ENCODE measurements around the gene LIN7A.
"Not testable (repeated sequence)": the region's sequence is repeated elsewhere in the genome, so short reads cannot be mapped to it uniquely, and the experiment has no call there.

Gene LIN7A

DNA sequence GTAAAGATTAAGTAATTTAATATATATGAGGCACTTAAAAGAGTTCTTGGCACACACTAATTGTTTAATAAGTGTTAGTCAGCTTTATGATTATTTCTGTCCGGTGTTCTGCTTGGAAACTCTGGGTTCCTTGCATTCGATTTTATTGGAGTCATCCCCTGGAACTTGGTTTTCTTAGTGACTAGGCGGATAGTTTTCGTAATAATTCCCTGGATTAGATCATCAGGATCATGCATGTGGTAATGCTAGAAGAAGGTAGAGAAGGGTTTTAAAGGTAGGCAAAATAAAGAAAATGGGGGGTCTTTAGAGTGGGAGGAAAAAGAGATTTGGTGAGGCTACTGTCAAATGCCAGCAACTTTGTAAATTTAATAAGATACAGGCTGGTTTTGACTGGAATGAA is 132.6 kb downstream of the LIN7A start:
- DNase-seq: no peak

DNA sequence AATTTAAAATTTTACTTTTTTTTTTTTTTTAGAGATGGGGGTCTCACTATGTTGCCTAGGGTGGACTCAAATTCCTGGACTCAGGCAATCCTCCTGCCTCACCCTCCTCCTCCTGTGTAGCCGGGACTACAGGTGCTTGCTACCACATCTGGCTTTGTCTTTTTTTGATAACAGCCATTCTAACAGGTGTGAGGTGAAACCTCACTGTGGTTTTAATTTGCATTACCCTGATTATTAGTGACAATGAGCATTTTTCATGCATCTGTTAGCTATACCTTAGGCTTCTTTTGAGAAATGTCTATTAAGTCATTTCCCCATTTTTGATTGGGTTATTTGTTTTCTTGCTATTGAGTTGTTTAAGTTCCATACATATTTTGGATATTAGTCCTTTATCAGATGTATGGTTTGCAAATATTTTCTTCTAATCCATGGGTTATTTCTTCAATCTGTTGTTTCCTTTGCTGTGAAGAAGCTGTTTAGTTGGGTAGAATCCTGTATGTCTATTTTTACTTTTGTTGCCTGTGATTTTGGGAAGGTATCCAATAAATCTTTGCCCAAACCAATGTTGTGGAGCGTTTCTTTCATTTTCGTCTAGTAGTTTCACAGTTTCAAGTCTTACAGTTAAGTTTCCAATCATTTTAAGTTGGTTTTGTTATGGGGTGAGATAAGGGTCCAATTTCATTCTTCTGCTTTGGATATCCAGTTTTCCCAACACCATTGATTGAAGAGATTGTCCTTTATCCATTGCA is 134.9 kb downstream of the LIN7A start:
- DNase-seq: no peak

DNA sequence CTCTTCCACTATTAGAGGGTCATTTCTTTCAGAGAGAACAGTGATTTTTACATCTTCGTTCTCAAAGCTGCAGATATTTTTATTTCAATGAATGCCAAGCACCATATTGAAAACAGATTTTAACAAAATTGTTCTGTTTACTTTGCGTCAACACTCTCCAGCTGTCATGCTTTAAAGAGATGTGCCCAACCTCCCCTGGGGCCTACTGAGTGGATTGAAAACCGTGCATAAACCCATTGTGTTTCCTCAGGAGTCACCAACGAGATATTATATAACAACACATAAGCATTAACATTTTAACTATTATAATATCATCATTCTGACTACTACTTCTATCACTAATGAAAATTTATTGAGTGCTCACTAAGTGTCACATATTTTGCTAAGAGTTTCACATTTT is 139.5 kb downstream of the LIN7A start:
- DNase-seq: no peak

DNA sequence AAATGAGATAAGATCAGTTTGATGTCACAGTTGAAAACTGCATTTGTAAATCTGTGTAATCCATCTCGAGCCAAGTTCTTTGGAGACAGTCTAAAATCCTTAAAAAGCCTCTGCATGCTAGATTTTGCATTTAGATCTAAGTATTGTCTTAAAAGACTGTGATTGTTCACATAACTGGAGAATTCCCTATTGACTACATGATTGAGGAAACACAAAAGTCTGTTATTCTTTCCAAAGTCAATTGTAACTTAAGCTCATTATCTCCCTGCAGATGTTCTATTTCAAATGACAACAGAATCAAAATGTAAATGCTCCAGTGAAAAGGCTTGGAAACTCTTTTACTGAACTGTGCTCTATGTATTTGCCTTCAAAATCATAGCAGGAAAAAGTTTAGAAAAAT is 143.2 kb downstream of the LIN7A start:
- DNase-seq: no peak

DNA sequence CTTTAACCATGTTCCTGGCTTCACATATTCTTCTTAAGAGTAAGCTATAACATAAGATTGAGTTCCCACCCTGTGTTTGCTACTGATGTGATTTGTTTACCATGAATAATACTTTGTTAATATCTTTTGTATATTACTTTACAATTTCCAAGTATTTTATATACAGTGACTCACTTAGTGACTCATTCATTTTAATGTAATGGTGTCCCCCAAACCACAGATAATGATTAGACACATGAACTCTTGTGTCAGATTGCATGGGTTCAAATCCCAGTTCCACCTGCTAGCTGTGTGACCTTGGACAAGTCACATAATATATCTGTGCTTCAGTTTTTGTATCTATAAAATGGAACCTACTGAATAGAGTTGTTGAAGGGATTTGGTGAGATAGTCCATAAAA is 144.9 kb downstream of the LIN7A start:
- DNase-seq: no peak

DNA sequence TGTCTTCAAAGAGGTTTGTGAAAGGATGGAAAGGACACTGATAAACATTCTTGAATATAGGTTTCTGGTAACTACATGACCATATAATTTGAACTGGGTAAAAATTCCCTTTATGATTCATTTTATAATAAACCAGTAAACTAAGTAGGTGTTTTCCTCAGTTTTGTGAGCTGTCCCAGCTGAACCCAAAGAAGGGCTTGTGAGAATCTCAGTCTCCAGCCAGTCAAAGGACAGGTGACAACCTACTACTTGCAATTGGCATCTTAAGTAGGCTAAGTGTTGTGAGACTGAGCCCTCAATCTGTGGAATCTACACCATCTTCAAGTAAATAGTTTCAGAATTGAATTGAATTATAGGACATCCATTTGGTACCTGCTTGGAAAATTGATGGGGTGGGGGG is 145.9 kb downstream of the LIN7A start:
- no peak for DNase-seq

DNA sequence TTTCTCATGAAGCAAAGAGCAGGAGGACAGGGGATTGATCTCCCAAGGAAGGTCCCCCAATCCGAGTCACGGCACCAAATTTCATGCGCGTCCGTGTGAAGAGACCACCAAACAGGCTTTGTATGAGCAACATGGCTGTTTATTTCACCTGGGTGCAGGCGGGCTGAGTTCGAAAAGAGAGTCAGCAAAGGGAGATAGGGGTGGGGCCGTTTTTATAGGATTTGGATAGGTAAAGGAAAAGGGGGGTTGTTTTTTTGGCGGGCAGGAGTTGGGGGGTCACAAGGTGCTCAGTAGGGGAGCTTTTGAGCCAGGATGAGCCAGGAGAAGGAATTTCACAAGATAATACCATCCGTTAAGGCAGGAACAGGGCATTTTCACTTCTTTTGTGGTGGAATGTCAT is 149.3 kb downstream of the LIN7A start:
- not testable (repeated sequence) for DNase-seq

DNA sequence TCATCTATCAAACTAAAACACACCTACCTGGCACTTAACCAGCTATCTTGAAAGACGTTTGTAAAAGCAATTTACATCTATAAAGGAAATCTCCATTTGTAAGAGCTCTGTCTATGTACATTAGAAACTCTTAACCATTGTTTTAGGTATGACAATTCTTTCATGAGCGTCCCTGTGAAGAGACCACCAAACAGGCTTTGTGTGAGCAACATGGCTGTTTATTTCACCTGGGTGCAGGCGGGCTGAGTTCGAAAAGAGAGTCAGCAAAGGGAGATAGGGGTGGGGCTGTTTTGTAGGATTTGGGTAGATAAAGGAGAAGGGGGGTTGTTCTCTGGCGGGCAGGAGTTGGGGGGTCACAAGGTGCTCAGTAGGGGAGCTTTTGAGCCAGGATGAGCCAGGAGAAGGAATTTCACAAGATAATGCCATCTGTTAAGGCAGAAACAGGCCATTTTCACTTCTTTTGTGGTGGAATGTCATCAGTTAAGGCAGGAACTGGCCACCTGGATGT is 154.7 kb downstream of the LIN7A start:
- DNase-seq: peak; percentile 37

DNA sequence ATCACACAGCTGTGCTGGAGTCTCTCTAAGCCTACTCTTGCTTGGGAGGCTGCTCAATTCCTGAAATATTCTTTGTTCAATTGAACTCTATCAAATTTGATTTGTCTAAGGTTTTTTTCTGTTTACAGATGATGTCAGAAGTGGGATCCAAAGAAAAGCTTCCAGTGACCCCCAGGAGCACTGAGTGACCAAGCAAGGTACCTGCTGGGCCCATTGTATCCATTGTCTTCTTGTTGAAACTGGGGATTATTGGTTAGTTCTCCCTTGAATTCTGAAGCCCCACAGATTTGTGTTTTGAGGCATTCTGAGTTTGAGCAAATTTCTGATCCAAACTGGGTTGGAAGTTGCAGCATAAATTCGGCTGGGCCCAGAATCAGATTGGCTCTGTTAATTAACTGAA is 156.4 kb downstream of the LIN7A start:
- DNase-seq: no peak

DNA sequence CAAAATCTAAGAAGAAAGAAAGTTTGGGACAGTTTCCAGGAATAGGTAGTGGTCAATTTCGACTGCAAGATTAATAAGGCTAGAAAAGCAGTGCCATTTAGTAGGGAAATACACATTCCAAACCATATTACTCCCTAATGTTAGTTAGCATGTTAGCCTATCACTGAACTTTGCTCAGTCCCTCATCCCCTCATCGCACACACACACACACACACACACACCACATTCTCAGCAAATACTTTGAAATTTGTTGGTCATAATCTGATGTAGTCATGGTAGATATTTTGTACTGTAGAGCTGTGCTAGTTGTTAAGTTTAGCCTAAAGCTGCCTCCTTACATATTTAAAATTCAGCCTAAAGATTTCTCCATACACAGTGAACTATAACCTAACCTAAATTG is 157.0 kb downstream of the LIN7A start:
- DNase-seq: no peak

DNA sequence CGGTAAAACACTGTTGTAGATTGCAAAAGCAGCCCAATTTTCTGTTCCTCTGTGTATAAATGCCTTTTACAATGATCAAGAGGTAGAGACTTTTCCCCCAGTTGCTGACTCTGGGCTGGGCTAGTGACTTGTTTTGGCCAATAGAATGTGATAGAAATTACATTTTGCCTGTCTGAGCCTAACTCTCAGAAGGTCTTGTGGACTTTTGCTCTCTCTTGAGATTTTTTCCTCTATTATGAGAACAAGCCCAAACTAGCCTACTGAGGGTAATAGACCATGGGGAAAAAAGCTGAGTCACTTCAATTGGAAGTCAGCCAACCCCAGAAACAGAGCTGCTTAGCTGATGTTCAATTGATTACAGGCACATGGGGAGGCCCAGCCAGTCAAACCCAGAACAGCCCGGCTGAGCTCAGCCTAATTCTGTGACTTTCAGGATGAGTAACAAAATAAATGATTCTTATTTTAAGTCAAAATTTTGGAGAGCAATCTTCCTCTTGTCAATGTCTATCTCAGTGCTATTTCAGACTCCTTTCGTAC is 159.7 kb downstream of the LIN7A start:
- DNase-seq: peak; percentile 95

DNA sequence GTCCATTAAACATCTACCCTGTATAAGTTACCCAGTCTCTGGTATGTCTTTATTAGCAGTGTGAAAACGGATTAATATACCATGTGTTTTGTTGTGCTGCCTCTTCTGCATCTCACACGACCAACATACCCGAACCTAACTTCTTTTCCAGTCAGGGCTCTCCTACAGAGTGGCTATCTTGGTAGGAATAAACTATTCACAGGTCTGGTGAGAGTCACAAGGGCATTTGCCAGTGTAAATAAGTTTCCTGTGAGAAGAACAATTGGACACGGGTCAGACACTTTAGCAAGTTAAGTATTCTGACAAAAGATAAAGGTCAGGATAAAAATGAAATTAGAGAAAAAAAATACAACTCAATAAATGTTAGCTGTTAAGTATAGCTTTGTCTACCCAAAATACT is 160.1 kb downstream of the LIN7A start:
- DNase-seq: no peak

DNA sequence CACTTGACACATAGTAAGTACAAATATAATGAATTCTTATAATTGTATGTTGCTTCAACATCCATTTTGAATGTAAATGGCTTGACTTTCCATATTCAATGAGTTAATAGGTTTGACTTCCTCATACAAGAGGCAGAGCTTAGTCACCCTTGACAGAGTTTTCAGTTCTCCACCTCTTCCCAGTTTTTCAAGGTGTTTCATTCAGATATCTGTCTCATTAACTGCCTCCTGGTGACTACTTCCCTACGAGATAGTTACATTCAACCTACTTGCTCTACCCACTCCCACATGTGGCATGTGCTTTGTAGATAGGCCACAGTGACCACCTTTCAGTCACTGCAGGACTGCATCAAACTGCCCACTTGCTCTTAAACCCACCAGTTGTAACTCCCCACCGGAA is 161.0 kb downstream of the LIN7A start:
- DNase-seq: no peak

DNA sequence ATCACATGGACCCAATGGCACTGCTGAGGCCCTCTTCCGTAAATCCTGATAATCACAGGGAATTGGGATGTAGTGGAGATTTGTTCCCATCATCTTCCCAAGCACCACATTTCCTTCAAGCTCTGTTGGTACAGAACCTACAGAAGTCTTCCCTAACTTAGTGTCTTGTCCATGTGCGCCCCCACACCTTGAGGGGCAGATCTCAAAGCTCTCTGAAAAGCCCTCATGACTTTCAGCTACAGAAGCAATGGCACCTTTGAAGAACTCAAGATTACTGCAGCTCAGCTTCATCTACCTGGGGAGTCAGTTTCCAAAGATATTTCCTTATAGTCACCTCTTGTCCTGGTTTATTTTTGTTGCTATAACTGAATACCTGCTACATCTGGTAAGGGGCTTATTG is 166.8 kb downstream of the LIN7A start:
- DNase-seq: no peak

DNA sequence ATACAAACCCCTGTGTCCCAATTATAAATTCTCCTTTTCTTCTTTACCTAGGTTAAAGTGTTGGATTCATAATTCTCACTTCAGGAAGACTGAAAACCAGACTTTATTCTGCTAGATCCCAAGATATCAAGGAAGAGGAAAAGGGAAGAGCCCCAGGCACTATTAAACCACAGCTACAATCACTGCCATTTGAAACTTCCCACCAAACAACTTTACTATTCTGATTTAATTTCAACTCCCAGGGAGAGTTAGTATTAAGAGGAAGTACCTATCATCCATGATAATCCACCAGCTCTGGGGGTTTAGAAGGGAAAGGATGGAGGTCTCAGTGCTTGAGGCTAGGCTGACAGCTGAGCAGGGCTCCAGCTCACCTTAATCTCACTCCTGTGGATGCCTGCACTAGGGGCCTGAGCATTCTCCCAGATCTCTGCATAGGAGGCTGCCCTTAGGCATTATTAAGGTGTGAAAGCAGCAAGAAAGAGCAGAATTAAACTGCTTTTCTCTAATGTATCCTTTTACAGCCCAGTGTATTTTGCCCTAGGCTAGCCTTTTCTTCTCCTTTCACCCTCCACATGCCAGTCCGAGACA is 168.1 kb downstream of the LIN7A start:
- no peak for DNase-seq

DNA sequence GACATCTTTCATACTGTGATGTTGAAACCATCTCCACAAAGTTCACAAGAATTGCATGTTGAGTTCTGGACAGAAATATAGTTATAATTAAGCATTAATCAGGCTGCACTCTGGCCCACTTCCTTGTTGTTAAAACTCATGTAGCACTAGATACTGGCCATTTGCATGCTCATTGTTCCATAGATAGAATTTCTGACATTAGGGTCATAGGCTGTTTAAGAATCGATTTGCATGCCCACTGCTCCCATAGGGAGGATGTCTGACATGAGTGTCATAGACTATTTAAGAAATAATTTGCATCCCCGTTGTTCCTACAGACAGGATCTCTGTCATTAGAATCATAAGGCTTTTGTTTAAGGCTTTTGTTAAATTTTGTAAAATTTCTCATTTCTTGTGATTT is 170.8 kb downstream of the LIN7A start:
- no peak for DNase-seq

DNA sequence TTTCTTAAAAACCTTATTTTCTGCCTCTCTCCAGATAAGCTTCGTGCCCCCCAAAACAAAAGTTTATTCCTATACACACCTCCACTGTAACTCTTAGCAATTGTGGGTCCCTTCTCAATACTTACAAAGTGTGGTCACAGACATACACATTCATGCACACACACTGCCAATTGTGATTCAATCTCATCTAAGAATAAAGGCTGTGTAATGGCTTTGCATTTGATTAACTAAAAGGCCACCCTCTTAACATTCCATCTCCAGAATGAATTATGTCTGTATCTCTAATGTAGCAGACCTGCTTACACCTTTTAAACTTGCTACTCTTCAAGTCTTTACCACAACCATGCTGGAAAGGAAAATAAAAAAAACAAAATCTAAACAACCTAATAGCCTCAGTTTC is 171.5 kb downstream of the LIN7A start:
- DNase-seq: no peak

DNA sequence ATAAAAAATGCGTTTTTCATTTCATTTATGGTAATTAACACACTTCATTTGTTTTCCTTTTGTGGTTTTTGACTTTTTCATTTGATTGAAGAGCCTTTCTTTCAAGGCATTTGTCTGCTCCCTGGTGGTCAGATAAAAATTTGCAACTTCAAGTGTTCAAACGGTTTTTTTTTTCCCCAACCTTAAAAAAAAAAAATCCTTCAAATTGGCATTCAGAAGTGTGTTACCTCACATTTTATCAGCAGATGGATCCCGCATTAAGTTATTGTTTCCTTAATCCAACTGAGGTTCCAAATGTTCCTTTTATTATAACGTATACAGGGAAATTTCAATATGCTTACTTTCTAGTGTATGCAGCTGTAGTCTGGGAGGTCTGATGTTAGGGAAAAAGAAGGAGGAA is 173.9 kb downstream of the LIN7A start:
- no peak for DNase-seq

DNA sequence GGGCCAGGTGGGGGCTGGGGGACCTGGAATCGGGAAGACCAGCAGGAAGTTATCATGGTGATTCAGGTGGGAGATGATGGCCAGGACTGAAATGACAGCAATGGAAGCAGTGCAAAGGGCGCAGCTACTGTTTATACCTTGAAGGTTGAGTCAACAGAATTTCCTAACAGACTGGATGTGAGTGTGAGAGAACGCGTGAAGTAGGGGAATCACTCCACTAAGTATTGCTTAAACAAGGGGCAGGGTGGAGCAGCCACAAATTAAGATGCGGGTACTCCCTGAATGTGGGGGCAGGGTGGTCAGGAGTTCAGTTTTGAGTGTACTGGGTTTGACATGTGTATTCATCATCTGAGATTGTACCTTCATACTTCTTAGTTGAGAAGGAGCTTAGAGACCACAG is 175.9 kb downstream of the LIN7A start:
- no peak for DNase-seq

DNA sequence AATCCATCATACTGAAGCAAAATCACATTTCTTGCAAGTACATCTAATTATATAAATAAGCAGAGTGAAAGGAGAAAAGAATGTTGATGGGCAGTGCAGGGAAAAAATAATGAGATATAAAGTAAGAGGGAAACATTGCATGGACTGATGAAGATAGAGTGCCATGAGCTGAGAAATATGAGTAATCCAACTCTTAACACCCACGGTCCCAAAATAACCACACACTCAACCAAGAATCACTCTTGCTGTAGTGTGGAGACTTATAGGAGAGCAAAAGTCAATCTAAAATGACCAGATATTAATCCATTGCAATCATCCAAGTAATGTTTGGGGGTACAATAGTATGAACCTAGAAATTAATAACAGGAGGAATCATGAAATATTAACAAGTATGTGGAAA is 180.9 kb downstream of the LIN7A start:
- DNase-seq: no peak

DNA sequence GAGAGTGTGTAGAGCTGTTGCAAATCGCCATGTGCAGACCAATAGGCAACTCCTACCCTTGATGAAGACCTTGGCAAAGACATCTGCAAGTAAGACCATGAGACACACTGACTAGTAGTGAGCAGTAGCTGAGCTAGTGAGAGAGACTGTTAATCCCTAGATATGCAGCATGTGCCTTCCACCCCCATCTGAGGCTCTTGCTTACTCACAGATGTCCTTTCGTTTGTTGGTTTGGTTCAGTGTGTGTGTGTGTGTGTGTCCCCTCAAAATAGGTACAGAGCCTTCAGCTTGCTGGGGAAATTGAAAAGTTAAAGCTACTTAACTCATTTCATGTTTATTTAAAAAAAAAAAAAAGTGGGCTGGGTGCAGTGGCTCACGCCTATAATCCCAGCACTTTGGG is 183.5 kb downstream of the LIN7A start:
- DNase-seq: no peak

DNA sequence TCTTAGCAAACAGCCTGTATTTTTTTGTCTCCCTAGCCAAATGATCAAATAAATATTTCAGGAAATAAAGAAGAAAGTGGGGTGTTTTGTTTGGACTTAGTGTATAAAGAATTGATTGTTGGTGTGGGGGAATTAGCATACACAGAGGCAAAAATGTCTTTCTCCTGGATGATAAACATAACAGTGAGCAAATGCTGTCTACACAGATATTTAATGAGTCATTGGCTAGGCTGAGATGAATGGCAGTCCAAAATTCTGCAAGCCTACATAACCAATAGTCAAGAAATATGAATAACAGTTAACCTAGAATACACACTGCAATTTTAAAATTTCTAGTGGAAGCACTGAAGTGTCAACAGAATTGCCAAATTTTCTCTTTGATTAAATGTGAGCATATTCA is 185.3 kb downstream of the LIN7A start:
- no peak for DNase-seq

DNA sequence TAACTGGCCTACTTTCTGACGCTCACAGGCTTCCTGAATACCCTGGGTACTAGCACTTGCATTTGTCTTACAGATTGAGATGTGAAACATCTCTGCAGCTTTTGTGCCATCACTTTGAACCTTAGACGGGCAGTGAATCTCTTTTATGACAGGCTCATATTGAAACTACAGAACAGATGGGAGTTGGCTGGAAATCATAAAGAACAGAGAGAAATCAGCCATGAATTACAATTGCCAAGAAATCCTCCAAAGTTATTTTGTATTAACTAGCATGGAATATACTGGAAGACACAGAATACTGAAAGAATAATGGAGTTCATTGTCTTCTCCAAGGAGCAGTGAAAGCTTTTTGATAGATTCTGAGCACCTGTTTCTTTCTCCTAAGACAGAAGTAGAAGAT is 188.3 kb downstream of the LIN7A start:
- no peak for DNase-seq

DNA sequence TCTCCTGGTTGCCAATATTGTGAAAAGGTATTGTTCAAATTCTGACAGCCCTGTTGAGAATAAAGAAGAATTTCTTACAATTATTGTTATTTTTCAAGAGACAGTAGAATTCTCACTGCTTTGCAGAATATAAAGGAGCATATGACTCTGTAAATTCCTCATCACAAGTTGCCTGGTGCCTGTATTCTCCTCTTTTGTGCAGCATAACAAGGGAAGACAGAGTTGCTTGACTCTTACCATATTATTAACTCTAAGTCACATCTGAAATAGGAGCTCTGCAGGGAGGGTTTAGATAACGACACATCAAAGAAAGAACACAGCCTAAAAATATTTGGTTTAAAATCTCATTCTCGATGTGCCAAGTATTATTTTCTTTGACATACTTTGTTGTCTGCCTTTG is 189.9 kb downstream of the LIN7A start:
- DNase-seq: no peak

All from NCI-H1436 treated with DMSO at 0.1 percent for 48 hours (cell line).